ENCODE data around the gene ADAMTS6. TPM values are rescaled to one million over a fixed set of nuclear protein-coding genes. Genes with fewer than 3 reads are reported as not detected.

Gene ADAMTS6
- total RNA-seq, 1 experiment from 2014 or later = 13.5 TPM

DNA sequence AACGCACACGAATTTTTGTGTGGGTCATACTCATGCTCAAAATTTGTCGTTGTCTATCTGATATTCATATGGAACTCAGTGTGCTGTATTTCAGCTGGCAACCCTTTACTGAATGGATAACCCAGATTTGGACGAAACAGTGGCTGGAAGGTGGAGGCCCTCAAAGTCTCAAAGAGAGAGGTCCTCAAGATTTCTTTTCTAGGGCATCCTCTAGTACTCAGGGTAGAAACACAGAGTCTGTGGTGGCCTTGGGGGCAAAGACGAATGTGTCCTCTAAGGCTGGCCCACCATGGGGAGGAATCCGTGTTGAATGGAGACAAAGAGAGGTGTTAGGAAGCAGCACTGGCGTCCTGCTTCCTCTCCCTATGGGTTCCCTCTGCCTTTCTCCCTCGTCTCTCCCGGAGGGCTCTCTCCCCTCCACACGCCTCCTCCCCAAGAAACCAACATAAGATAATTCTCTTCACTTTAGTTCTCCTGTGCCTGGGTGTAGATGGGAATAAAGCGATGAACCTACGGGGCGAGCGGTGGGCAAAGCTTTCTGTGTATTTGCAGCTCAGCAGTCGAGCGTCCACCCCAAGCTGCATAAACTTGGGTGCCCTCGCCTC lies 379.2 kb downstream of the ADAMTS6 start:
- no peaks in the 10 kb centered on the region for H3K9me3 ChIP-seq
- H3K36me3 ChIP-seq = no peaks in the 10 kb centered on the region
- H3K27me3 ChIP-seq = no peaks in the 10 kb centered on the region
- H3K4me3 ChIP-seq = no peak overlapping the region
- no peak for DNase-seq

DNA sequence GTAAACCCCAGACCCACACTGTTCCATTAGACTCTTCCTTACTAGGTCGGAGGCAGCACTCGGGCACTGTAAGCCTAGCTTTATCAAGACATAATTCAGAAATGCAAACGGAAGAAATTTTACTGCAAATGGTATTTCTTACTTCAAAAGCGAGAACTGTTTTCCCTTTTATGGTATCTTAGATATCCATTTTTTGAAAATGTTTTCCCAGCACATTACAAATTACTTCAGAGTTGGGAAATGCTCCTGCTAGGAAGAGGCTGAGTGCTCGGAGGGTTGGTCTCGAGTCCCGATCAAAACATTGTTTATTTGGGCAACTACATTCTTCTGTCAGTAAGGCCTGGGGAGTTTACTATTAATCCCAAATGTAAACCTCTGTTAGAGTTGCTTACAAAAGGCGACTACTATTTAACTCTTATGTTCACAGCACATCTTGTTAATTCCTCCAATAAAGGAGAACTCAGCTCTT lies 380.1 kb downstream of the ADAMTS6 start:
- Histone ChIP-seq H3K27me3 (no peaks in the 10 kb centered on the region), H3K9me3 (no peaks in the 10 kb centered on the region), H3K4me3 (no peak overlapping the region), H3K36me3 (no peaks in the 10 kb centered on the region)
- no peak for DNase-seq

DNA sequence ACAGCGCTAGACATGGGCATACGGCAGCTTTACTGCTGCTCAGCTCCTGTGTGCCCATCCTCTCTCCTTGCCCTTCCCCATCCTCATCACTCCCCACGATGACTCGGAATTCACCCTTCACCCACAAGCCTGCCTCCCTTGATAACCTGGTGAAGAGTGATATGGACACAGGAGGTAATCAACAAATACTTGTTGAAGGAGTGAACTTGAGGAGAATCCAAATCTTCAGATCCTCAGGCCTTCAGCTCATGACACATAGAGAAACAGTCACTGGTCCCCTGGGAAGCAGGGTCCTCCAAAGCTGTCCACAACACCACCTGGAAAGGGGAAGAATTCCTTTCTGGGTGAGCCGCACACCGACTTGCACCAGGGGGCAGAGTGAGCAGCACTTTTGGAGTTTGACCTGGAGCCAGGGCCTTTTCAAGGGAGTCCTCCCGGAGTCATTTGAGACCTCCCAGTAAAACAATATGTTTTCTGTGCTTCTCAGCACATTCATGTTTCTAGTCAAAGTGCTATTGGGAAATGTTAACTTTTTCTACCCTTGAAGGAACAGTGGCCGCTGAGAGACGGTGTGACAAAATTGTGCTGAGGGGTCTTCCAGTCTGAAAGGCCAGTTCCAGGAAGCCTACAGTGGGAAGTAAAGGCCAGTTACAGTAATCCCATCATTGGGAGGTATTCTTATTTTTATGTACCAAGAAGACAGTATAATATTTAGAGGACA lies 380.6 kb downstream of the ADAMTS6 start:
- Histone ChIP-seq H3K27me3 (no peaks in the 10 kb centered on the region), H3K9me3 (no peaks in the 10 kb centered on the region), H3K4me3 (no peak overlapping the region), H3K36me3 (no peaks in the 10 kb centered on the region)
- peak; percentile 63 for DNase-seq

Other genes starting within 250 kb of the ADAMTS6 start
- gene CENPK, start 81.2 kb upstream of the ADAMTS6 start, total RNA-seq (2014; rRNA removed; shearing (Covaris generic); ENCODE audit: low replicate concordance) = 54.9 and 98.6 TPM in 2 replicates
- 13.2 and 22.0 TPM in 2 replicates for gene PPWD1, start 81.4 kb upstream of the ADAMTS6 start, total RNA-seq (2014; rRNA removed; shearing (Covaris generic); ENCODE audit: low replicate concordance)
- gene TRIM23, start 142.4 kb upstream of the ADAMTS6 start, total RNA-seq (2014; rRNA removed; shearing (Covaris generic); ENCODE audit: low replicate concordance) = 4.3 and 17.9 TPM in 2 replicates
- 2.2 and 4.7 TPM in 2 replicates for gene SHLD3, start 143.1 kb upstream of the ADAMTS6 start, total RNA-seq (2014; rRNA removed; shearing (Covaris generic); ENCODE audit: low replicate concordance)
- 14.7 and 18.8 TPM in 2 replicates for gene TRAPPC13, start 143.1 kb upstream of the ADAMTS6 start, total RNA-seq (2014; rRNA removed; shearing (Covaris generic); ENCODE audit: low replicate concordance)
- gene SGTB, start 240.2 kb upstream of the ADAMTS6 start, total RNA-seq (2014; rRNA removed; shearing (Covaris generic); ENCODE audit: low replicate concordance) = 11.3 and 30.2 TPM in 2 replicates
- gene NLN, start 240.3 kb upstream of the ADAMTS6 start, total RNA-seq (2014; rRNA removed; shearing (Covaris generic); ENCODE audit: low replicate concordance) = 47.8 and 64.6 TPM in 2 replicates

Data from MG63 (cell line).